GM19455 (cell line): ENCODE data around the gene SLC13A1.

Experiments
- ATAC-seq: cut with Tn5 transposase; IDR thresholded peaks from one replicate; pipeline ENCODE4 v1.9.1; 2021; ENCODE audit not compliant: unreplicated experiment

SLC13A1 gene

DNA sequence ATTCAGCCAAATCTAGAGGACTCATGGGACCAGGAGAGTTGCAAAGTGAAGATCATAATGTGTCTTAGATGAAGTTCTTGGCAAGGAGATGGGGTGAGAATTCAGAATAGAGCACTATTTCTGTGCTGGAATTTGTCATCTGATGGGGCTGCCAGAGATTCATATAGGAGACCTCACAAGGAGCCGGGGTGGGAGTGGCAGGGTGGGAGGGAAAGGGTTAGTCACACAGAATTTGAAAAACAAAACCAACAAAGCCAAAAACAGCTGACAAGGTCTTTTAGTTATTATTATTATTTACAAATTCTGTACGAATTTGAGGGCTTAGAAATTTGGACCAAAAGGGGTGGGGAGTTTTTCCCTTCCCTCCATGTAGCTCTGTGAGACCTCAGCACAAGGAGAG, 1.7 kb downstream of the SLC13A1 start:
- ATAC-seq = no peak

DNA sequence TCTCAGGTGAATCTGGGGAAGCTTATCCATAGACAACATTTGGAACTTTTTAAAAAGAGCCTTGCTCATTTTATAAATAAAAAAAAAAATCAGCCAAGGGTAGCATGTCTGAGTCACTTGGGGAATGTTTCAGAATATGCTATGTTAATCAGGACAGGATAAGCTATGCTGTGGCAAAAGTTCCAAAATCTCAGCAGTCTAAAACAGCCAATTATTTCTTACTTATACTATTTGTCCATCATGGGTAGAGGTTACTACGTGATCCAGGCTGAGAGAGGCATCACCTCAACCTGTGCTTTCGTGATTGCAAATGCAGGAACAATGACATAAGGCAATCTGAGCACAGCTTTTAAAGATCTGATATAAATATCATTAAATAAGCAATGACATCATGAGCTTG, 6.5 kb downstream of the SLC13A1 start:
- ATAC-seq = no peak

DNA sequence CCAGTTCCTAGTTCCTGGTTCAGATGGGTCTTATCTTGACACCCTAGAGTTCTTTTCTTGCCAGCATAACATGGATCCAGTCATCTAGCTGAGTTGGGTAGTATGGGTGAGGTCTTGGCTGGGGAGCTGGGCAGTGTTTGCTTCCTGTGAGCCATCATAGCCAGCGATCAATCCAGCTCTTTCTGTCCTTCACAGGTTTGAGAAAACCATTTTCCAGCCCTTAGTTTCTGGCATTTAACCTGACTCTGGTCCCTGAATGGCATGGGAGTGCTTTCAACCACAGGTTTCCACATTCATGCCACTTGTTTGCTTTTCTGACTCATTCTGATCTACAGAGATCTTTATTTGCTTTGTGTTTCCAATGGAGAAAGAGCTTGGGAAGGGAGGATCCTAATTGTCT, 8.6 kb downstream of the SLC13A1 start:
- no peak for ATAC-seq

DNA sequence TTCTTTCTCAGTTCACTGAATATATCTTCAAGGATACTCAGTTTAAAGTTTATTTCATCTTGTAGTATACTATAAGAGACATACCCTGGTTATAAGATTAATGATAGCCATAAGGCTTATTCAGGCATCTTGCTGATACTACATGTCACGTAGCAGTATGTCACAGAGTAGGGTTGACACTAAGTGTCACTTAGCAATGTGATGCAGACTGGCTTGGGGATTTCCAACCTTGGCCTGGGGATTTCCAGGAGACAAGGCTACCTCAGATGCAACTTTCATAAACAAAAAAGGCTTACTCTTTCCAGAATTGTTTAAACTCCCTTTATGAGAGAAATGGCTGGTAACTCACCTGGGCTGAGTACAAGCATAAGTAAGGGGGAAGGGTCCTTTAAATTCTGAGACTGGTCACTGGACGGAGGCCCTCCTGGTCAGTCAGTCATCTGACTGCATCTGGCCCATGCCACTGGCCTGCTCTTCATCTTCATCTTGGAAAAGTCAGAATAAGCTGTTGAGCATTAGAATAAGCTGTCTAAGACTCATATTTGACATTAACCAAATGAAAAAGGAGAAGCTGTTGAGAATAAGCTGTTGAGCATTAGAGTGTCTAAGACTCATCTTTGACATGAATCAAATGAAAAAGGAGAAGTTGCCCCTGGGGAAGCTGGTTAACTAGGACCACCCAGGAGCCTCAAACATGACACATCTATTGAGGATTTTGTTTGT, 9.5 kb downstream of the SLC13A1 start:
- peak; percentile 93 for ATAC-seq

DNA sequence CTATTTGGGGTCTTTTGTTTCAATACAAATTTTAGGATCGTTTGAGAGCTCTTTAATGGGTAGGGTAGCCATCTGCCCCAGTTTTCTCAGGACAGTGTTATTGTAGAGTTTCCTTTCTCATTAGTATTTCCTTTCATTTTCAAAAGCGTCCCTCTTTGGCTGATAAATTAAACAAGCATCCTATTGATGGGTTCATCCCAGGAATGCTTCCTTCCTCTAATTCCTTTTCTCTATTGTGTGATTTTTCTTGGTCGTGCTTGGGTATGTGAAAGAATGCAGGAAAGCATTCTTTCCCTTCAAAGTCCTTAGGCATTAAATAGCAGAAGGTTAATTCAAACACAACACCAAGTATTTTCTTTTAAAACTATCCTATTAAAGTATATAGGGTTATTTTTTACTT, 14.0 kb downstream of the SLC13A1 start:
- ATAC-seq = no peak

DNA sequence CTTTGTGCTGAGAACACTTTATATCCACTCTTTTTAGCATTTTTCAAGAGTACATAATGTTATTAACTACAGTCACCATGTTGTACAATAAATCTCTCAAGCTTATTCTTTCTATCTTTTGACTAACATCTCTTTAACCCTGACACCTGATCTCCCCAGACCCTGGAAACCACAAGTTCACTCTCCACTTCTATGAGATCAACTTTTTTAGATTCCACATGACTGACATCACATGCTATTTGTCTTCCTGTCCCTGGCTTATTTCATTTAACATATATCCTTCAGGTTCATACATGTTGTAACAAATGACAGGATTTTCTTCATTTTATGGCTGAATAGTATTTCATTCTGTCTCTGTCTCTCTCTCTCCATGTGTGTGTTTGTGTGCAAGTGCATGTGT, 15.5 kb downstream of the SLC13A1 start:
- no peak for ATAC-seq

DNA sequence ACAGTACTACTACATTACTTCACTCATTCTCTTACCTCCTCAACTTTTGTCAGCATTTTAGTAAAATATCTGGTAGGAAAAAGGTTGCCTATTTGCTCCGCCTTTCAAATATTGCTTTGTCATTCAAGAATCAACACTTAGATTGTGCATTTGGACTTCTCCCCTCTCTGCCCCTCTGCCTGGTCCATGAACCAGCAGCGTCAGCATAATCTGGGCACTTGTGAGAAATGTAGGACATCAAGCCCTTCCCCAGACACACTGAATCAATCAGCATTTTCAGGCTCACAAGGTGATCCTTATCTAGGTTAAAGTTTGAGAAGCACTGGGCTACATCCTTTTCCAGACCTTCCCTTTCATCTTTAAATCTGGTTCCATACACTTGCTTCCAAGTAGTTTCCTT, 16.3 kb downstream of the SLC13A1 start:
- no peak for ATAC-seq

DNA sequence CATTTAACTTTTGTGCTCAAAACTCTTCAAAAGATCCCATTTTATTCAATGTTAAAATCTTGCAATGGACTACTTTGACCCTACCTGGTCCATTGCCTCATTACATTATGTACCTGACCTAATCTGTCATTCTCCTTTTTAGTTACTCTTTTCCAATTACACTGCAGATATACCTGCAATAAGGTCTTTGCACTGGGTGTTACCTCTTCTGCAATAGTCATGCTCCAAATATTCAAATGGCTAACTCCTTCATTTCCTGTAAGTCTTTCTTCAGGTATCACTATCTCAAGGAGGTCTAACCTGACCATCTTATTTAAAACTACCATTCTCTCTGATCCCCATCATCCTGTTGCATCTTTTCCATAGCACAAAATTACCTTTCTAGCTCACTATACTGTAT, 22.3 kb downstream of the SLC13A1 start:
- no peak for ATAC-seq

DNA sequence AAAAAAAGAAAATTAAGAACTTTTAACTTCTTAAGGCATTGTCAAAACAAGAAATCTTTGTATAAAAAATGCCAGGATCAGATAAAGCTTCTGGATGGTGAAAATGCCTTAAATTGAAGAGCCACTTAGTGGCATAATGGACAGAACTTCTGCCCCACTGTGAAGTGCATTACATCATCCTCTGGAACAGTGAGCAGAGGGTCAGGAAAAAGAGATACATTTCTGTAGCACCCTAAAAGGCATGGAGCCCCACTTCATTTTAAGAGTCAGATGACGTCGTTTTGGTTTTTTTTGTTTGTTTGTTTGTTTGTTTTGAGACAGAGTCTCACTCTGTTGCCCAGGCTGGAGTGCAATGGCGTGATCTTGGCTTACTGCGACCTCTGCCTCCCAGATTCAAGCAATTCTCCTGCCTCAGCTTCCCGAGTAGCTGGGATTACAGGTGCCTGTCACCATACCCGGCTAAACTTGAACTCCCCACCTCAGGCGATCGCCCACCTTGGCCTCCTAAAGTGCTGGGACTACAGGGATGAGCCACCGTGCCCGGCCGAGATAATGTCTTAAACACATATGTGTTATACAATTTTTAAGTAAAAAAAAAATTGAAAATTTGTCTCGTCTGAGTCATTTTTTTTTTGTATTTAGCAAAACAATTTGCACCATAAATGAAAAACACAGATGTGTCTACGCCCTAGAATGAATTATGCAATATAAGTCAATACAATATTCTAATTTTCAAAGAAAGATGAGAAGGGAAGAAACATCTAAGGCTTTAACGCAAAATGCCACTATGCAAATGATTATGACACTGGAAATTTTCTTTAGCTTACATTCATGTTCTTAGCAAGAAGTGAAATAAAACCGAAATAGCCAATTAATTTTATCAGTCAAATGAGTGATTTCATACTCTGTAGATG, 29.2 kb downstream of the SLC13A1 start:
- ATAC-seq = no peak

DNA sequence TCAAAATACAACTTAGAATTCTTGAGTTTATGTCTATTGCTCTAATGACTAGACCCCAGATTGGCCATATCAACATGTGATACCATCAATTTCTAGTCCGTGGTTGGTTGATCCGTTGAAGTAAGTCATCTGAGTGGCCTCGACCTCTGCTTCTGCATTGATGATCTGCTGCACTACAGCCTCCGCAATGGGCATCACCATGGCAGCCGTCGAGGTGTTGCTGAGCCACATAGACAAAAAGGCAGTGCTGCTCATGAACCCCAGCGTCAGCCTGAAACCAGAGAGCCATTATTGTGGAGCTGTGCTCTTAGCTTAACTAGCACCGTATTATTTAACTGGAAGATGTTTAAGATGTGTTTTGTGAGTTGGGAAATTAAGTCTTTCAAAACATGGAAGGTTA, 30.7 kb downstream of the SLC13A1 start:
- no peak for ATAC-seq

DNA sequence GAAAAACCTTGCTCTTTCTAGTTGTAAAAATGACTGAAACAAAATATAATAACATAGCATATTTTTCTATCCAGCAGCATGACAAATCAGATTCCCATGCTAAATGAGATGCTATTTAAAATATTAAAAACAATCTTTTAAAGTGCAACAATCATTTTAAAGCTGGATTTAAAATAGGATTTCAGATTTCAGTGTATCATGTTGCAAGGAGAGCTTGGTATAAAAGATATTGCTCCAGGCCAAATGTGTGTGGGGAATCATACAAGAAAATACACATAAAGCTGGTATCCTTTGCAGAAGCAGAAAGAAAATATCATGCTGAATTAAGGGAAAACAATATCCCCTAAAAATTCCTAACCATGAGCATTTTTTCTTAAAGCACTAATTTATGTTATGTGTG, 42.2 kb downstream of the SLC13A1 start:
- no peak for ATAC-seq

DNA sequence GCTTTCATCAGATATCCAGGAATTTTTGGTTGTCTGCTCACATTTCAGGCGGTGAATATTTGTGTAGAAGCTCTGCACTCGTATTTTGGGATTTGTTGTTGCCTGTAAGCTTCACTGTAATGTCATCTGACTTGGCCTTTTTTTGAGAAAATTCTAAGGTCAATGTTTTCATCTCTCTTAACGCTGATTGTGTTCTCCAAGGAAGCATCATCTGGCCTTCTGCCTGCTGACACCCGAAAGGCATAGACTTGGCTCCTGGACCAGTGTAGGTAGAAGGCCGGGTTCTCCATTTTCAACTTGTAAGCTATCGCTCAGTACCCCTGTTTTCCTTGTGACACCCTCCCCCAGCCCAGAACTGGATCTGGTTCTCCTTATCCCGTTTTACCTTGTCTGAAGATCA, 44.2 kb downstream of the SLC13A1 start:
- no peak for ATAC-seq

DNA sequence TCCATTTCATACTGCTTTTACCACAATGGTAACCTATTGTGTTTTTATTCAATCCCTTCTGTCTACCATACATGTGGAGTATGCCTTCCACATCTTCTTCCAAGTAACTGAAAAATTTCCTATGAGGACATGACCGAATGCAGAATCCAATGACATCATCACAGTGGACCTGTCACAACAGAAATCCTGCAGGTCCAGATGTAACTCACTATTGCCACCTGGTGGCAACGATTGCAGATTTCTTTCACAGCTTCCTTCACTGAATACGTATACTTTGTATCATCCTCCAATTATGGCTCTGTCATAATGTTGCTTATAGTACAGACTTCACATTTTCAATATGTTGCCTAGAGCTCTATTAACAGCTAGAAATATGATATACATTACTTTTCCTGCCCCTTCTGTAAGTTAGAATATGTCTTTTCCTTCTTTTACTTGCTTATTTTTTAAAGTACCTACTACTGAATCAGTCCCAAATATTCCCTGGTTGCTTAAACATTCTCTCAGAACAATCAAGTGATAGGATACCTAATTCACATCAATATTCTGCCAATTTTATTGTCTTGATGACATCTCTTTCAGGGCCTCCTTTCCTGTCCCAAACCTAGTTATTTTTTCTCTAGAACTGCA, 45.4 kb downstream of the SLC13A1 start:
- ATAC-seq = peak; percentile 100

DNA sequence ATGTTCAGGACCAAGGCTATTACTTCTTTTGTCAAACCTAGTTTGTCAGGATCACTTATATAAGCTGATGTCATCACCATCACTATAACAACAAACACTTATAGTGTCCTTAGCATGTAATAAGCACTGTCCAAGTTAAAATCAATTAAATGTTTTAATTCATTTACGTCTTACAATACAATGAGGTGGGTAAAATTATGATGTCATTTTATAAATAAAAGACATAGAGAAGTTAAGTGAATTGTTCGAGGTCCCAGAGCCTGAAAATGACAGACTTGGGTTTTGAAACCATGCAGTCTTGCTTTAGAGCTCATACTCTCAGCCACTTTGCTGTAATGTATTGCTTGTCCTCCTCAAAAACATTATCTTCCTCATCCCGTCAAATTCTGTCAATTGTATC, 48.3 kb downstream of the SLC13A1 start:
- no peak for ATAC-seq

DNA sequence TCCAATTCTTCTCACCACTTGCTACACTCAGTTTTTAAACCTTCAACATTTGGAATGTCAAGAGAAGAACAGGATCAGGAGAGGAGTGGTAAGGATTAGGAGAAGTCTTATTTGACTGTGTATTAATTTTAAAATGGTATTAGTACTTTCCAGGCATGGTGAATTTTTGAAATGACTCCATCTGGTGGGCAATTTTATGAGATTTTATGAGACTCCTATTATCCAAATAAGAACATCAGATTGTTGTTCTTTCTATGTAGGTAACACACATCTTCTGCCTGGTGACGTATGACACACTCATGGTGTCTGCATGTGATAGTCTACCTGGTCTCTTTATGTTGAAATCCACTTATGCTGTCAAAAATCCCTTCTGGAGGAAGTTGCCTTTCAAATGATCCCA, 51.0 kb downstream of the SLC13A1 start:
- no peak for ATAC-seq

DNA sequence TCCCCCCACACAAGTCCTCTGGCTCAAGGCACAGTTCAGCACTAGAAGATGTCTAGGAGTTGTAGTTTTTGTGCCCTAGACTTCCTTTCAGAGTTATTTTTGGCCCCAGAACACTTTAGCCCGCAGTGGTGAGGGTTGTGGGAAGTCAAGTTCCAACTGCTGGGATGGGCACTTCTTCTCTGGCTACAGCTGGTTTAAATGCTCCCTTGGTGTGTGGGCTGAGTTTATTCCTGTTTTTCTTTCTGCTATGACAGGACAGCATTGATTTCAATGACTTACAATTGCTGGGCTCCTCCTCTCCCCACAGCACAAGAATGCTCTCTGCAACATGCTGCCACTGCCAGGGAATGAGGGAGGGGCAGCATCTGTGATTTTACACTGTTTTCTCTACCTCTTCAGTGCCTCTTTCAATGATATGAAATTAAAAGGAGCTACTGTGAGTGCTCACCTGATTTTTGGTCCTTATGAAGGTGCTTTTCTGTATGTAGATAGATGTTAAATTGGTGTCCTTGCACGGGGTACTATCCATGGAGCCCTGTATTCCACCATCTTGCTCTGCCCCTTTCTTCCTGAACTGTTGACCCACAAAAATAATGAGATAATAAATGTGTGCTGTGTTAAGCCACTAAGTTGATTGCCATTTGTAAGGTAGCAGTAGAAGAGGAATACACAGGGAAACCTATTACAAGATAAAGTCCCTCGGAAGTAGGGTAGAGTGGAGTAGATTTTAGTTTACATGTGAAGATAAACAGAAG, 56.3 kb downstream of the SLC13A1 start:
- ATAC-seq = no peak

DNA sequence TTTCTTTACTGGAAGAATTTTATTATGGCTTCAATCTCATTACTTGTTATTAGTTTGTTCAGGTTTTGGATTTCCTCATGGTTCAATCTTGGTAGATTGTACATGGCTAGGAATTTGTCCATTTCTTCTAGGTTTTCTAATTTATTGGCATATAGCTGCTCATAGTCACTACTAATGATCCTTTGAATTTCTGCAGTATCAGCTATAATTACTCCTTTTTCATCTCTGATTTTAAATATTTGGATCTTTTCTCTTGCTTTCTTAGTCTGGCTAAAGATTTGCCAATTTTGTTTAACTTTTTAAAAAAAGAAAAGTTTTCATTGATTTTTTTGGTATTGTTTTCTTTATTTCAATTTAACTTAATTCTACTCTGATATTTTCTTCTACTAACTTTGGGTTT, 59.2 kb downstream of the SLC13A1 start:
- no peak for ATAC-seq

DNA sequence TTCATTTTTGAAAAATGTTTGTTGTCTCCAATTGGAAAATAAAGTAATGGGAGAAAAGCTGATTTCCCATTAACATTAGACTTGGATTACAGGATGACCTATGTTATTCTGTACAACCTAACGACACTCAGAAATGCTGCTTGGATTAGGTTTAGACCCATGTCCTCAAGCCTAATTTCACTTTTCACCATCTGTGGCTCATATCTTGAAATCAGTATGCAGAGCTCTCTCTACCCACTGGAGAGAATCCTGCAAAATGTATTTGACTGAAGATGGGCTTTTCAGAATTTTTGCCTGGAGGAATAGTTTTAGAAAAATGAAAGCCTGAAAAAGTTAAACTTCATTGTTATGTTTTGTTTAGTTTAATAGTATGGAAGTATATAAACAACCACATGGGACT, 63.8 kb downstream of the SLC13A1 start:
- ATAC-seq = no peak

DNA sequence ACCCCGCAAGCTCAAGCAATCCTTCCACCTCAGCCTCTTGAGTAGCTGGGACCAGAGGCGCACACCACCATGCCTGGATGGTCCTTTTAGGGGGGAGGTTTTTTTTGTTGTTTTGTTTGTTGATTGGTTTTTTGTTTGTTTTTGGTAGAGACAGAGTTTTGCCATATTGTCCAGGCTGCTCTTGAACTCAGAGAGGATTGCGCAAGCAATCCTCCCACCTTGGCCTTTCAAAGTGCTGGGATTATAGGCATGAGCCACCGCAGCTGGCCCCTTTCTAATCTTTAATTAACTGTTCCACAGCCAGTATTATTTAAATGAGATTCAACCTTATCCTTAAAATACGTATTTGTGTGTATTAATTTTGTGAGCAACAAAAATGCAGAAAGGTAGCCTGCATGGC, 65.8 kb downstream of the SLC13A1 start:
- ATAC-seq = no peak

DNA sequence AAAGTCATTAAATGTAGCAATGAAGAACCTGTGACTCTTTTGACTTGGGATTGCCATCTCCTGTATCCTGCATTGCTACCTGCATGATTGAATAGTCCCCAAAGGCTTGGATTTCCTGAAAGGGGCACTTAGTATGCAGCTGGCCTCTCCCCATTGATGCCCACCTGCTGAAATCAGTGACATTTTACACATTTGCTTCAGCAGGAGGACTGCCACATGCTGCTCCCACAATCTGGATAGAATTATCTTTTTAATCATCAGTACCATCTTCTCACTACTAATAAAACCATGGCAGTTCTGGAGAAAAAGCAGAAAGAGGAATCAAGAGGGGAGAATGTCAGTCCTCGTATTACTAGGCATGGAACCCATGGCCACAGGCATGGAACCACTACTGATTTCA, 67.8 kb downstream of the SLC13A1 start:
- ATAC-seq = no peak

DNA sequence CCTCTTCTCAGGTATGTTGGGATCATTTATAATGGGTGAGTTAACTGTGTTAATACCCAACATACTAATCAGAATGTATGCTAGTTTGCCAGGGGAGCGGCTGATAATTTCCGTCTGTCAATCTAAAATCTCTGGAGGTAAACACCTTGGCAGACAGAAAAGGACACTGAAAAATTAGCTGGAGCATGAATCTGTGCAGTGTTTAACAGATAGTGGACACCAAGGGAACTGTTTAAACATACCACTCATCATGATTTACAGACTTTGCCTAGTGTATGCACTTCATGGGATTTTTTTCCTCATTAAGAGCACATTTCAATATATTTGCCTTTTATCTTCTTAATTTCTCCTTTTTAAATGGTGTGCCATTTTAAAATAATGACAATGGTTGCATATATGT, 68.2 kb downstream of the SLC13A1 start:
- ATAC-seq = no peak
